Central memory CD8-positive, alpha-beta T cell (primary cell): ENCODE data around the gene EPHA6.
"Not testable (repeated sequence)": the region's sequence is repeated elsewhere in the genome, so short reads cannot be mapped to it uniquely, and the experiment has no call there.

Experiments used
- ATAC-seq: fragments of 150-1000 bp; cut with Tn5 transposase; replicated peaks from 2 replicates; pipeline ENCODE4 v1.10.0; 2022; ENCODE audit warnings: mild to moderate bottlenecking, moderate FRiP score, moderate number of reproducible peaks; ENCODE audit not compliant: poor library complexity, severe bottlenecking; ENCODE audit errors: extremely low read depth
- DNase-seq, 2 donors: peaks; one replicate each; pipeline ENCODE4 v3.0.0; 2021; ENCODE audit warnings: low spot score in 2 of 2
- H3K27ac Mint-ChIP-seq: one replicate; pipeline ENCODE4 v1.8.0; 2022; ENCODE audit warnings: low read depth, mild to moderate bottlenecking, moderate library complexity, mixed read lengths
- H3K27me3 Mint-ChIP-seq: one replicate; pipeline ENCODE4 v1.8.0; 2022; ENCODE audit warnings: mixed read lengths
- H3K36me3 Mint-ChIP-seq: one replicate; pipeline ENCODE4 v1.8.0; 2022; ENCODE audit warnings: mild to moderate bottlenecking, moderate library complexity, mixed read lengths; ENCODE audit not compliant: insufficient read depth
- H3K4me1 Mint-ChIP-seq: one replicate; pipeline ENCODE4 v1.8.0; 2022; ENCODE audit warnings: mixed read lengths
- H3K4me3 Mint-ChIP-seq: one replicate; pipeline ENCODE4 v1.8.0; 2022; ENCODE audit warnings: mild to moderate bottlenecking, moderate library complexity, mixed read lengths
- H3K9me3 Mint-ChIP-seq: one replicate; pipeline ENCODE4 v1.8.0; 2022; ENCODE audit warnings: mixed read lengths

EPHA6 gene

DNA sequence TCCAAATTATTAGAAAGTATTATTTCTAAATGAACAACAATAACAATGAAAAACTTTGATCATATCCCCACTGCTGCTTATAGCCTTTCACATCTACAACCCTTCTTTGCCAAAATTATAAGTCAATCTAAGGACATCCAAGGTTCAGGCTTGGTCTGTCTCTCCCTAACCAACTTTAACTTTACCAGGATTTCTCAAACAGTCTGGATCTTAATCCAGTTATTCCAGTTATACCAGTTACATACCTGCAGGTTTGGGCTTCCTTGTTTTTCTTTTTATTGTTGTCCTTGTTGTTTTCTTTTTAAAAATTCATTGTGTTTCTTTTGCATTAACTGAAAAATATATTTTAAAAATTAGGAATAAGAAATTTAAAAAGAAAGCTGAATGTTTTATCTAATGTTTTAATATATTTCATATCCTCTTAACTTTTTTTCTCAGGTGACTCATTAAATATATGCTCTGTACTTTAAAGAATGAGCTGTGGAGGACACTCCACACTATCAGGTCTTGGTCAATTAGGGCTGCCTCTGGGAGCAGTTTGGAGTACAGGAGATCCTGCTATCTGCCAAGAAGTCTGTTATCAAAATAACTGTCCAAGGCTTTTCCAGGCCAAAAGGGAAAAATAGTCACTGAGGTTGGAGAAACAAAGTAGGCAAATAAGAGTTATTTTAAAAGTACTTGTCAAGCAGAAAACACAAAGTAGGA is 421.4 kb downstream of the EPHA6 start:
- Mint-ChIP-seq H3K9me3 (peaks cover 11% of the 10 kb centered on the region), H3K27me3 (no peaks in the 10 kb centered on the region), H3K4me3 (no peak overlapping the region), H3K27ac (no peak overlapping the region), H3K36me3 (no peaks in the 10 kb centered on the region), H3K4me1 (no peaks in the 10 kb centered on the region)
- no peak for DNase-seq
- no peak for ATAC-seq

DNA sequence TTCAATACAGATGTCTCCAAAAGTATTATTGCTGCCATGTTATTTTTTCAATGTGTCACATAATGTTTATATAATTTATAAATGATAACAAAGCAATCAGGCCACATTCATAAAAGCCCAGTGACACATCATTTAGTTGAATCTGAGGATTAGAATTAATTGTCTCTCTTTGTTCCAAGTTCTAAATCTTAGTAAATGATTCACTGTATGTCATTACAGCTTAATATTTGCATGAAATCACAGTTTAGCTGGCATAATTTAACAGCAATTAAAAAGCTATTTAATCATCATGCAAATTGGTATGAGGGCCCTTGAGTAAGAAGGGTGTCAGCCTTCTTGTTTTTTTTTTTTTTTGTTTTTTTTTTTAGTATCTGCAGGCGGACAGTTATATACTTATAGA is 427.0 kb downstream of the EPHA6 start:
- H3K27me3 Mint-ChIP-seq: no peaks in the 10 kb centered on the region
- ATAC-seq (no peak), DNase-seq (no peak)
- H3K36me3 Mint-ChIP-seq: no peaks in the 10 kb centered on the region
- H3K4me1 Mint-ChIP-seq: no peaks in the 10 kb centered on the region
- H3K9me3 Mint-ChIP-seq: no peaks in the 10 kb centered on the region
- H3K4me3 Mint-ChIP-seq: no peak overlapping the region
- no peak overlapping the region for H3K27ac Mint-ChIP-seq

DNA sequence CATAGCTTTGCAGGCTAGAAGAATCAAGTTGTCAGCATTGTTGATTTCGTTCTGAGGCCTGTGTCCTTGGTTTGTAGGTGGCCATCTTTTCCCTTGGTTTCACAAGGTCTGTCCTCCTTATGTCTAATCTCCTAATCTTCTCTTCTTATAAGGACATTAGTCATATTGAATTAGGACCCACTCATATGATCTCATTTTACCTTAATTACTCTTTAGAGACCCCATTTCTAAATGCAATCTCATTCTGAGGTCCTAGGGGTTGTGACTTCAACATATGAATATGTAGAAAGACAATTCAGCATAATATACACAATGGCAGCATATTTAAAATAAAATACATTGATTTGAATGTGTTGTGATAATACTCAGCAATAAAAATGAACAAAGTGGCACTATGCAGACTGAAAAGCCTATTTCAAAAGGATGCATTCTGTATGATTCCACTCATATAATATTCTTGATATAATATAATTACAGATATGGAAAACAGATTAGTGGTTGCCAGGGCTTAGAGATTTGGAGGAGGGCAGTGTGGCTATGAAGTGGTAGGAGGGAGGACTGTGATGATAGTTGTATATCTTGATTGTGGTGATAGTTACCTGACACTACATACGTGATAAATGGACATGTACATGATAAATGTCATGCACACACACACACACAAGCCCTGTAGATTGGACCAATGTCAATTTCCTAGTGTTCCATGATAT is 431.0 kb downstream of the EPHA6 start:
- Mint-ChIP-seq H3K4me3 (no peak overlapping the region), H3K27ac (no peak overlapping the region), H3K36me3 (no peaks in the 10 kb centered on the region), H3K9me3 (peaks cover 5% of the 10 kb centered on the region), H3K4me1 (no peaks in the 10 kb centered on the region), H3K27me3 (no peaks in the 10 kb centered on the region)
- DNase-seq: no peak
- ATAC-seq: no peak

DNA sequence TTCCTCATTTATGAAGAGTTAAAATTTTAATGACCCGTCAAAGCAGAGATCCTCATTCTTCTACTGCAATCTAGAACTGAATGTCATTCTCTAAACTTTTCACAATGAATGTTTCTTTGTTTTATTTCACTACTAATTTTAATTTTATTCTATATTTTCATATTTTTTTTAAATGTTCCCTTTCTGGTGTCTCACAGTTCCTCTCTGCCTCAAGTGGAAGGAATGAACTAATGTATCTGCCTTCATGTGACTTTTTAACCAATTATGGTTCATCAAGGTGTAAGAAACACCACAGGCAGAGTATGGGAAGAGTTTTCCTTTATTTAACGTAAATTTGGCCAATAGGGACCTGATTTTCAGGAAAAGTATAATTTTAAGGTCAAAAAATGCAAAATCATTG is 441.7 kb downstream of the EPHA6 start:
- H3K36me3 Mint-ChIP-seq: peaks cover 2% of the 10 kb centered on the region
- no peak for ATAC-seq
- H3K4me1 Mint-ChIP-seq: no peaks in the 10 kb centered on the region
- no peak overlapping the region for H3K27ac Mint-ChIP-seq
- no peaks in the 10 kb centered on the region for H3K27me3 Mint-ChIP-seq
- no peak overlapping the region for H3K4me3 Mint-ChIP-seq
- no peaks in the 10 kb centered on the region for H3K9me3 Mint-ChIP-seq
- DNase-seq: no peak

DNA sequence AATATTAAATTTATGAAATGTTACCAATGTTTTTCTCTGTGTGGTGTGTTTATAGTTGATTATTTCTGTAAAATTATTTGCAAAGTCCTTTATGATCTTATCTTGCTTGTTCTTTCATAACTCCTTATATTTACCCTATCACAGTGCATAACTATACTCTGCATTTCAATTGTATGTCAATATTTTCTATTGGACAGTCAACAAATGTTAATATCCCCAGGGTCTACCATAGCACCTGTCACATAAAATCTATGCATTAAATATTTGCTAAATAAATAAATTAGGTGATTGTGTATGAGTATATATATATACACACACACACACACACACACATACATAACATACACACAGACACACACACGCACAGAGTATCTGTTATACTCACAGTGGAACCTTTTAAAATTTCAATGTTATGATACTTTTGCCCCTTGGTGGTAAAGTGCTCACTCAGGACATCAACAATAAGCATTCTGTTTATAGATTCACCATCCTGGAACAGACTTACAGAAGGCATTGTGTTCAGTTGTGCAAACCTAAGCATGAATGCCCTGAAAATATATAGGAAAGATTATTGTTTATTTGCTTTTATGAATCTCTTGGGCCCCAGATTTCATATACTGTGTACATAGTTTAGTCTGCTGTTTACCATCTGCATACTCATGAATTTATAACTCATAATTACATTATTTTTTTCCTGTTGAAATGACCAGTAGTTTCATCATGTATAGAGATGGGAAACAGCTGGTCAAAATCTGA is 443.7 kb downstream of the EPHA6 start:
- no peak for ATAC-seq
- no peak overlapping the region for H3K27ac Mint-ChIP-seq
- H3K36me3 Mint-ChIP-seq: peaks cover 2% of the 10 kb centered on the region
- no peaks in the 10 kb centered on the region for H3K27me3 Mint-ChIP-seq
- DNase-seq: no peak
- no peaks in the 10 kb centered on the region for H3K9me3 Mint-ChIP-seq
- H3K4me3 Mint-ChIP-seq: no peak overlapping the region
- H3K4me1 Mint-ChIP-seq: no peaks in the 10 kb centered on the region

DNA sequence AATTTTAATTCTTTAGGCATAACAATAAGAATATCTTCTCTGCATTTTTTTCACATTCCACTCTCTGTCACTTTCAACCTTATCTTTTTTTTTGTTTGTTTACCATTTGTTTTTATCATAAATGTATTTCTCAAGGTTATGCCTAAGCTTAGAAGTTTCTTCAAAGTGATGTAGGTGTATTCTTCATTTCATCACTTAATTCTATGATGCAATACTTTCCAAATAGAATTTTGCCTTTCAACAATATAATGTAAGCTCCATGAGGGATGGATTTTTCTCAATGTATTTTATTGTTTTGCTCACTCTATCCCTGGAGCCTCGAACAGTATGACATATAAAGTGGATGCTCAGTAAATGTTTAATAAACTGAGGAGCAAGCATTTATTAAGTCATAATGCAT is 444.9 kb downstream of the EPHA6 start:
- no peak overlapping the region for H3K27ac Mint-ChIP-seq
- no peaks in the 10 kb centered on the region for H3K27me3 Mint-ChIP-seq
- DNase-seq (no peak), ATAC-seq (no peak)
- no peak overlapping the region for H3K4me3 Mint-ChIP-seq
- peaks cover 2% of the 10 kb centered on the region for H3K36me3 Mint-ChIP-seq
- H3K4me1 Mint-ChIP-seq: no peaks in the 10 kb centered on the region
- peaks cover 5% of the 10 kb centered on the region for H3K9me3 Mint-ChIP-seq

DNA sequence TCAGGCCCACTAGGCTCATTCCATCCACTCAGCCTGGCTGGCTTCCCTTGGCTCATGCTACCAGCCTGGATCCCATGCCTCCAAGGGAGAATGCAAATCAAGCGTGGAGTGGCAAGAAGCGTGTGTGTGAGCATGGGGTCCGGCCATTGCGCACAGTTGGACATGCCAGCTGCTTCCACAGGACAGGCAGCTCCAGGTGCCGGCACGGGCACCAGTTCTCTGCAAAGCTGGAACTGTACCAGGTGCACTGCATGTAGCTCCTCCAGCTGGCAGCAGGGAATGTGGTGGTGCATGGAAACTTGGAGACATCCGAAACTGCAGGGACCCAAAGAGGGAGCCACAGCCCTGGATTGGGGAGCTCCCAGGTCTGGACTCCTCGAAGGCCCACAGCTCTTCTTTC is 449.8 kb downstream of the EPHA6 start:
- DNase-seq: no peak
- H3K4me3 Mint-ChIP-seq: no peak overlapping the region
- H3K27ac Mint-ChIP-seq: no peak overlapping the region
- no peak for ATAC-seq
- peaks cover under 1% of the 10 kb centered on the region for H3K36me3 Mint-ChIP-seq
- no peaks in the 10 kb centered on the region for H3K4me1 Mint-ChIP-seq
- H3K27me3 Mint-ChIP-seq: no peaks in the 10 kb centered on the region
- H3K9me3 Mint-ChIP-seq: peaks cover 5% of the 10 kb centered on the region

DNA sequence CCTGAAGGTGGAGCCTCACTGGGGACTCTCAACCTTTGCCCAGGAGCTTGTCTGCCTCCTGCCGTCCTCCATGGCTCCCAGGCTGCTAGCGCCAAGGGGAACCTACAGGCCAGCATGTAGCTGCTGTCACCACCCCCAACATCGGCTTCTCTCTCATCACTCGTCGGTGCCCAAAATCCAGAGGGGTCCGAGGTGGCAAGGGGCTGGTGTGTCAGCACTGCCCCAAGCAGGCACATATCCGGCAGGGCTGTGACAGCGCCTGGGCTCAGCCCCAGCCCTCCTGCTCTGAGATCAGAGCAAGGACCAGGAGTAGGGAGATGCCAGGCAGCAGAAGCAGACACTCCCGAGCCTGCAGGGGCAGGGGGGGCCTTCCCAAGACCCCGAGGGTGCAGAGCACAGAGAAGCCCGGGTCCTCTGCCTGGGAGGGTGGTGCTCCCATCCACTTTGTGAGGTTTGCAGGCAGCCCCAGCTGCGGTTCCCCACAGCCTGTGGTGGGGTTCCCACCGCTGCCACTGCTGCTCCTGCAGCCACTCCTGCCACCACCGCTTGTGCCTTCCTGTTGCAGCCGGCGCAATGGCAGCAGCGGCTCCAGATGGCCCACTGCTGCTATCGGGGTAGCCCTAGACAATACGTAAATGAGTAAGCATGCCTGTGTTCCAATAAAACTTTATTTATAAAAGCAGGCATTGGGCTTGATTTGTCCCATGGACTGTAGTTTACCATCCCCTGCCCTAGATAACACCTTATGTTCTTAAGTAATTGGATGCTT is 451.0 kb downstream of the EPHA6 start:
- H3K4me3 Mint-ChIP-seq: no peak overlapping the region
- H3K9me3 Mint-ChIP-seq: peaks cover 5% of the 10 kb centered on the region
- no peaks in the 10 kb centered on the region for H3K4me1 Mint-ChIP-seq
- no peak for ATAC-seq
- H3K27ac Mint-ChIP-seq: no peak overlapping the region
- no peak for DNase-seq
- H3K27me3 Mint-ChIP-seq: no peaks in the 10 kb centered on the region
- H3K36me3 Mint-ChIP-seq: no peaks in the 10 kb centered on the region

DNA sequence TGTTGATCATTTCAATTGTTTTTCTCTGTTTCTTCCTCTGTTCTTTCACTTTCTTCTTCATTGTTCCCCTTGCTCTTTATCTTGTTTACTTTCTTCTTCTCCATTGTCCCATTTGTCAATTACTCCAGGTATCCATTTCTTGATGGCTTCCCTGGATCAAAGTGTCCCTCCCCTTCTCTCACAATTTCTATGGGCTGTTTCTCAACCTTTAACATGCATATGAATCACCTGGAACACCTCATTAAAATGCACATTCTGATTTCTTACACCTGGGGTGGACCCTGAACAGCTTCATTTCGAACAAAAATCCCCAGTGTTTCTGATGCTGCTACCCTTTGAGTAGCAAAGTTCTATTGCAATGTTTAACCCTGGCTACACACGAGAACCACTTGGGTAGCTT is 454.8 kb downstream of the EPHA6 start:
- no peaks in the 10 kb centered on the region for H3K4me1 Mint-ChIP-seq
- H3K36me3 Mint-ChIP-seq: no peaks in the 10 kb centered on the region
- H3K4me3 Mint-ChIP-seq: no peak overlapping the region
- DNase-seq (no peak), ATAC-seq (no peak)
- H3K27me3 Mint-ChIP-seq: no peaks in the 10 kb centered on the region
- peaks cover 18% of the 10 kb centered on the region for H3K9me3 Mint-ChIP-seq
- H3K27ac Mint-ChIP-seq: no peak overlapping the region

DNA sequence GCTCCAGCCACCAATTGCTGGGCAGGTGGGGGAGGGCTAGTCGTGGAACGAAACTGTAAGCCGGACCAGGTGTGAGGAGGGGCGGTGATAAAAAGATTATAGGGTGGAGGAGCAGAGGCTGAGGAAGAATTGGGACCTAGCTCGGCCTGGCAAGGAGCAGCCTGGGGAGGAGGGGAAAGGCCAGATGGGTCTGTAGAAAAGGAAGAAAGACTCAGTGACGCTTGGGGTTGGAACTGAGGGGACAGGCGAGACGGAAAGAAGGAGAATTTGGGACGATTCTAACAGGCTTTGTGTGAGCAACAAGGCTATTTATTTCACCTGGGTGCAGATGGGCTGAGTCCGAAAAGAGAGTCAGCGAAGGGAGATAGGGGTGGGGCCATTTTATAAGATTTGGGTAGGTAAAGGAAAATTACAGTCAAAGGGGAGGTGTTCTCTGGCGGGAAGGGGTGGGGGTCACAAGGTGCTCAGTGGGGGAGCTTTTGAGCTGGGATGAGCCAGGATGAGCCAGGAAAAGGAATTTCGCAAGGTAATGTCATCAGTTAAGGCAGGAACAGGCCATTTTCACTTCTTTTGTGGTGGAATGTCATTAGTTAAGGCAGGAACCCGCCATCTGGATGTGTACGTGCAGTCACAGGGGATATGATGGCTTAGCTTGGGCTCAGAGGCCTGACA is 462.6 kb downstream of the EPHA6 start:
- not testable (repeated sequence) for H3K27ac Mint-ChIP-seq, ATAC-seq, H3K4me3 Mint-ChIP-seq, H3K36me3 Mint-ChIP-seq, DNase-seq, H3K4me1 Mint-ChIP-seq, H3K27me3 Mint-ChIP-seq
- H3K9me3 Mint-ChIP-seq: peaks cover 33% of the 10 kb centered on the region

DNA sequence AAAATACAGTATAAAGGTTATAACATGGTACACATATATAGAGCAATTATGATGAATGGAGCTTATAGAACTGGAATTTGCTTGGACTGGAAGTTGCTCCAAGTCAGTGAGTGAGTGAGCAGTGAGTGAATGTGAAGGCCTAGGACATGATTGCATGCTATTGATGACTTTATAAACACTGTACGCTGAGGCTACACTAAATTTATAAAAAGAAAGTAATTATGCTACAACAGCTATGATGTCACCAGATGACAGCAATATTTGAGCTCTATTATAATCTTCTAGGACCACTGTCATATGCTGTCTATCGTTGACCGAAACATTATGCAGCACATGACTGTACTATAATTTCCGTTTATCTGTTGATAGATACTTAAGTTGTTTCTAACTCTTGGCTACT is 463.3 kb downstream of the EPHA6 start:
- no peak overlapping the region for H3K4me3 Mint-ChIP-seq
- H3K36me3 Mint-ChIP-seq: no peaks in the 10 kb centered on the region
- no peak for DNase-seq
- peaks cover 29% of the 10 kb centered on the region for H3K9me3 Mint-ChIP-seq
- H3K4me1 Mint-ChIP-seq: no peaks in the 10 kb centered on the region
- no peaks in the 10 kb centered on the region for H3K27me3 Mint-ChIP-seq
- no peak for ATAC-seq
- H3K27ac Mint-ChIP-seq: no peak overlapping the region

DNA sequence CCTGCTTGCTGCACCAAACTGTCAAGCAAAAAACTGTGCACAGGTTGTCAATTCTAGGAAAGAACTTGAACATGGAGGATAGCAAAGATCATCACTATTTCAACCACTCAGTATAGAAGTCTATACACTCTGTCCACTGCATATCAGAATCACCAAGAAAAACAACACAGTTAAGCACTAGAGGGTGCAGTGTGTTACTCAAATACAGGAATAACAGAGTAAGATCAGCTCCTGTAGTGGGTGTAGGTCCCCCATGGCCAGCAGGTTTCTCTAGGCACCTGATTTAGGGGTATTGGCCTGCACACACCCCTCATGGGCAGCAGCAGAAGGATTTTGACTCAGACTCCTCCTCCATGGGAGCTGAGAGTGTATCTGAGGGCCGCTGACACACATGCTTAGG is 464.1 kb downstream of the EPHA6 start:
- Mint-ChIP-seq H3K4me1 (no peaks in the 10 kb centered on the region), H3K27me3 (no peaks in the 10 kb centered on the region), H3K27ac (no peak overlapping the region), H3K36me3 (no peaks in the 10 kb centered on the region), H3K9me3 (peaks cover 22% of the 10 kb centered on the region), H3K4me3 (no peak overlapping the region)
- no peak for ATAC-seq
- DNase-seq: no peak
